ENCODE measurements around the gene GANC. TPM values are rescaled to one million over a fixed set of nuclear protein-coding genes. Genes with fewer than 3 reads are reported as not detected.

GANC gene
- total and polyA plus RNA-seq, 2 donors from 2014 or later, result 11.3 to 40.4 TPM

GRCh38 chr15:42405863-42406482 is 133.0 kb downstream of the GANC start:
- FAIRE-seq (no peak), DNase-seq (peak in 1 of 5 donors; percentile 35)
- Histone ChIP-seq H3K4me3 (ENCODE audit: low read length in 3 of 3) (peak overlapping the region; percentile 23 to 46 (median 42)), H3K9me3 (ENCODE audit: control insufficient read depth in 2 of 3, insufficient read depth in 1 of 3, low read length in 3 of 3) (no peaks in the 10 kb centered on the region), H3K4me1 (ENCODE audit: control insufficient read depth in 2 of 3, insufficient read depth in 2 of 3, low read depth in 1 of 3, low read length in 3 of 3) (peaks cover 0 to 4% (median 3%) of the 10 kb centered on the region in 3 donors), H3K9ac (ENCODE audit: low read length in 3 of 3) (no peak overlapping the region), H3K27me3 (ENCODE audit: control insufficient read depth, insufficient read depth, low read length) (no peaks in the 10 kb centered on the region), H3K36me3 (ENCODE audit: control insufficient read depth in 2 of 3, insufficient read depth in 3 of 3, low read length in 3 of 3) (peaks cover 0 to 16% (median 15%) of the 10 kb centered on the region in 3 donors), H3K27ac (ENCODE audit: low read depth in 2 of 2, low read length in 2 of 2) (peak overlapping the region in 1 of 2 donors; percentile 47)
- intact Hi-C loops (cut with DNase I), result no loop called here
- no peak for TF ChIP-seq CTCF (IDR thresholded peaks at IDR 0.05; ENCODE audit: borderline replicate concordance, extremely low read depth, insufficient read depth)

Other genes starting within 250 kb of the GANC start
- gene PLA2G4D, start 178.6 kb upstream of the GANC start, total RNA-seq, result not detected
- gene PLA2G4D, start 178.6 kb upstream of the GANC start, polyA plus RNA-seq (ENCODE audit: insufficient read depth, low read depth, low replicate concordance), result not detected
- 51.2 TPM for gene PLA2G4F, start 116.6 kb upstream of the GANC start, total RNA-seq
- gene PLA2G4F, start 116.6 kb upstream of the GANC start, polyA plus RNA-seq (ENCODE audit: insufficient read depth, low read depth, low replicate concordance), result 35.9 TPM
- 70.9 TPM for gene VPS39, start 64.9 kb upstream of the GANC start, total RNA-seq
- gene VPS39, start 64.9 kb upstream of the GANC start, polyA plus RNA-seq (ENCODE audit: insufficient read depth, low read depth, low replicate concordance), result 33.1 TPM
- 57.3 TPM for gene TMEM87A, start 232 bp downstream of the GANC start, total RNA-seq
- gene TMEM87A, start 232 bp downstream of the GANC start, polyA plus RNA-seq (ENCODE audit: insufficient read depth, low read depth, low replicate concordance), result 18.8 TPM
- 12.9 TPM for gene CAPN3, start 86.3 kb downstream of the GANC start, total RNA-seq
- gene CAPN3, start 86.3 kb downstream of the GANC start, polyA plus RNA-seq (ENCODE audit: insufficient read depth, low read depth, low replicate concordance), result 39.7 TPM
- gene ZNF106, start 217.9 kb downstream of the GANC start, total RNA-seq, result 52.0 TPM
- 7.2 TPM for gene ZNF106, start 217.9 kb downstream of the GANC start, polyA plus RNA-seq (ENCODE audit: insufficient read depth, low read depth, low replicate concordance)
- gene SNAP23, start 222.4 kb downstream of the GANC start, total RNA-seq, result 55.0 TPM
- 34.1 TPM for gene SNAP23, start 222.4 kb downstream of the GANC start, polyA plus RNA-seq (ENCODE audit: insufficient read depth, low read depth, low replicate concordance)

All from kidney (tissue), 14 donors.